HCT116 (cell line): ENCODE results near the gene ENTPD7. TPM values are rescaled to one million over a fixed set of nuclear protein-coding genes. Genes with fewer than 3 reads are reported as not detected.

ENCODE experiments used
- ATAC-seq: fragments of 200-7000 bp; cut with Tn5 transposase; 2 replicates; pipeline ENCODE4 v1.9.1; 2020; ENCODE audit warnings: mild to moderate bottlenecking, moderate library complexity
- BruUV-seq: library from RNA; stranded (reverse); fragments of 400-500 nt; replicated peaks from 2 replicates; lab custom pipeline; 2021; lab: Mats Ljungman, UMichigan
- CTCF ChIA-PET: fragments of 300-600 bp; sonication (Branson Sonifier 250); formaldehyde crosslinking; loops from one replicate; lab custom pipeline; 2021; ENCODE audit warnings: antibody characterized with exemption; lab: Charles Lee
- POLR2A ChIA-PET: fragments of 300-600, 350-600 bp; sonication (Branson Sonifier 250); formaldehyde crosslinking; loops from one replicate; lab custom pipeline; 2021; ENCODE audit warnings: antibody characterized with exemption; lab: Charles Lee
- RAD21 ChIA-PET, 2 experiments: fragments of 300-600 bp; sonication (Branson Sonifier 250); formaldehyde crosslinking; loops; one replicate each; lab custom pipeline; 2023; ENCODE audit warnings: low total read pairs in 2 of 2; ENCODE audit not compliant: uncharacterized antibody in 2 of 2, unreplicated experiment in 2 of 2, low non-redundant PET in 1 of 2; lab: Charles Lee
- DNase-seq: peaks from one replicate; pipeline ENCODE4 v3.0.0-alpha.2; 2010; ENCODE audit warnings: low read depth, low spot score
- H2AFZ ChIP-seq: fragments of 200-600 bp; shearing (Covaris generic), sonication (generic); 2 replicates; pipeline ENCODE4 v1.6.1; 2017; ENCODE audit warnings: low read depth, mixed run types, mixed read lengths, antibody characterized with exemption, low read length; ENCODE audit not compliant: poor library complexity, severe bottlenecking
- H3K27ac ChIP-seq: 2 replicates; pipeline ENCODE4 v1.5.1; 2012; ENCODE audit warnings: low read depth, low read length
- H3K27me3 ChIP-seq: fragments of 200-600 bp; sonication (generic); 2 replicates; pipeline ENCODE4 v1.6.1; 2016; ENCODE audit warnings: mixed run types, low read length, mixed read lengths; ENCODE audit not compliant: insufficient read depth
- H3K36me3 ChIP-seq, 2 experiments: fragments of 200-500 bp in 1 of 2; fragments of 200-600 bp in 1 of 2; sonication (Bioruptor generic) in 1 of 2; sonication (generic) in 1 of 2; 2 replicates each; pipeline versions ENCODE4 v1.5.1 to v1.6.1; 2014 to 2016; ENCODE audit warnings: low read length in 2 of 2, inconsistent platforms in 1 of 2, mixed read lengths in 1 of 2, mixed run types in 1 of 2; ENCODE audit not compliant: insufficient read depth in 2 of 2, control insufficient read depth in 1 of 2
- H3K4me1 ChIP-seq, 2 experiments: fragments of 200-600 bp in 1 of 2; sonication (generic) in 1 of 2; 2 replicates each; pipeline versions ENCODE4 v1.5.1 to v1.6.1; 2012 to 2017; ENCODE audit warnings: low read length in 2 of 2, inconsistent platforms in 1 of 2, mild to moderate bottlenecking in 1 of 2, mixed read lengths in 1 of 2, mixed run types in 1 of 2, moderate library complexity in 1 of 2; ENCODE audit not compliant: insufficient read depth in 2 of 2, control insufficient read depth in 1 of 2
- H3K4me2 ChIP-seq: fragments of 200-600 bp; sonication (generic); 2 replicates; pipeline ENCODE4 v1.6.1; 2017; ENCODE audit warnings: mixed run types, low read length, mixed read lengths
- H3K4me3 ChIP-seq, 2 experiments: fragments of 200-600 bp in 1 of 2; sonication (generic) in 1 of 2; replicated peaks in 1 of 2; 2 replicates each; pipeline ENCODE4 v1.5.1; 2011 to 2016; ENCODE audit warnings: low read length in 2 of 2, control low read depth in 1 of 2, low read depth in 1 of 2, mild to moderate bottlenecking in 1 of 2, mixed read lengths in 1 of 2, mixed run types in 1 of 2
- H3K79me2 ChIP-seq: fragments of 200-600 bp; sonication (generic); 2 replicates; pipeline ENCODE4 v1.6.1; 2017; ENCODE audit warnings: mild to moderate bottlenecking, mixed run types, low read length, moderate library complexity, mixed read lengths; ENCODE audit not compliant: insufficient read depth
- H3K9ac ChIP-seq: fragments of 200-600 bp; sonication (generic); 2 replicates; pipeline ENCODE4 v1.6.1; 2016; ENCODE audit warnings: low read length, mixed read lengths
- H3K9me2 ChIP-seq: fragments of 200-600 bp; sonication (generic), shearing (Covaris generic); 2 replicates; pipeline ENCODE4 v1.6.1; 2017; ENCODE audit warnings: mixed run types, mild to moderate bottlenecking, moderate library complexity; ENCODE audit not compliant: insufficient read depth
- H3K9me3 ChIP-seq, 2 experiments: fragments of 200-500 bp in 1 of 2; fragments of 200-600 bp in 1 of 2; sonication (Bioruptor generic) in 1 of 2; sonication (generic) in 1 of 2; 2 replicates each; pipeline ENCODE4 v1.6.1; 2014 to 2017; ENCODE audit warnings: low read length in 2 of 2, mixed read lengths in 2 of 2, inconsistent platforms in 1 of 2, low read depth in 1 of 2, mild to moderate bottlenecking in 1 of 2, mixed run types in 1 of 2, moderate library complexity in 1 of 2; ENCODE audit not compliant: control insufficient read depth in 1 of 2, insufficient read depth in 1 of 2
- H4K20me1 ChIP-seq: fragments of 200-600 bp; sonication (generic), shearing (Covaris generic); 2 replicates; pipeline ENCODE4 v1.6.1; 2017; ENCODE audit warnings: mixed run types, mild to moderate bottlenecking, moderate library complexity; ENCODE audit not compliant: insufficient read depth
- CBX3 ChIP-seq: IDR thresholded peaks from 2 replicates; pipeline ENCODE4 v1.6.1; 2012; ENCODE audit warnings: low read depth
- CEBPB ChIP-seq: IDR thresholded peaks from 2 replicates; pipeline ENCODE4 v1.6.1; 2012; ENCODE audit warnings: low read depth
- CTCF ChIP-seq, 3 experiments: fragments of 200-600 bp in 1 of 3; sonication (generic) in 1 of 3; IDR thresholded peaks in 2 of 3; conservative IDR thresholded peaks in 1 of 3; 2 replicates each; pipeline ENCODE4 v1.5.1; 2012 to 2017; ENCODE audit warnings: low read depth in 2 of 3, low read length in 2 of 3, antibody characterized with exemption in 1 of 3, borderline replicate concordance in 1 of 3, control low read depth in 1 of 3, mild to moderate bottlenecking in 1 of 3, mixed read lengths in 1 of 3, mixed run types in 1 of 3, moderate library complexity in 1 of 3; ENCODE audit not compliant: insufficient read depth in 1 of 3
- EGR1 ChIP-seq: IDR thresholded peaks from 2 replicates; pipeline ENCODE4 v1.6.1; 2012; ENCODE audit warnings: low read depth
- ELF1 ChIP-seq: IDR thresholded peaks from 2 replicates; pipeline ENCODE4 v1.6.1; 2012; ENCODE audit warnings: low read depth, borderline replicate concordance
- EZH2 ChIP-seq: fragments of 200-600 bp; sonication (generic); IDR thresholded peaks from 2 replicates; pipeline ENCODE4 v1.6.1; 2017; ENCODE audit warnings: antibody characterized with exemption, mixed run types
- EZH2phosphoT487 ChIP-seq: fragments of 200-600 bp; IDR thresholded peaks from 2 replicates; pipeline ENCODE4 v1.6.1; 2018; ENCODE audit warnings: antibody characterized with exemption, borderline replicate concordance
- JUND ChIP-seq: IDR thresholded peaks from 2 replicates; pipeline ENCODE4 v1.6.1; 2012
- POLR2AphosphoS5 ChIP-seq: IDR thresholded peaks from 2 replicates; pipeline ENCODE4 v1.6.1; 2011; ENCODE audit warnings: mild to moderate bottlenecking, low read depth, low read length, moderate library complexity
- RAD21 ChIP-seq: IDR thresholded peaks from 2 replicates; pipeline ENCODE4 v1.6.1; 2012; ENCODE audit warnings: low read depth, mild to moderate bottlenecking
- REST ChIP-seq: IDR thresholded peaks from 2 replicates; pipeline ENCODE4 v1.6.1; 2012; ENCODE audit warnings: low read depth
- SIN3A ChIP-seq: IDR thresholded peaks from 2 replicates; pipeline ENCODE4 v1.6.1; 2012; ENCODE audit warnings: low read depth
- SP1 ChIP-seq: IDR thresholded peaks from 2 replicates; pipeline ENCODE4 v1.6.1; 2012; ENCODE audit warnings: low read depth
- SRF ChIP-seq: IDR thresholded peaks from 2 replicates; pipeline ENCODE4 v1.6.1; 2012; ENCODE audit warnings: low read depth
- TCF7L2 ChIP-seq: IDR thresholded peaks from 2 replicates; pipeline ENCODE4 v1.7.0; 2011; ENCODE audit warnings: borderline replicate concordance, inconsistent platforms; ENCODE audit not compliant: insufficient read depth, insufficient read length; ENCODE audit errors: extremely low read depth
- YY1 ChIP-seq: IDR thresholded peaks from 2 replicates; pipeline ENCODE4 v1.6.1; 2011; ENCODE audit warnings: low read length, low read depth, moderate library complexity, mild to moderate bottlenecking; ENCODE audit not compliant: insufficient replicate concordance; ENCODE audit errors: extremely low read depth
- ZFX ChIP-seq: fragments of 450-650 bp; IDR thresholded peaks from 2 replicates; pipeline ENCODE4 v1.6.1; 2017
- ZNF274 ChIP-seq: fragments of 200-500 bp; sonication (Bioruptor generic); IDR thresholded peaks from 2 replicates; pipeline ENCODE4 v1.6.1; 2014; ENCODE audit warnings: mild to moderate bottlenecking, low read depth, low read length, inconsistent platforms
- intact Hi-C: fragments of 100-400 bp; cut with micrococcal nuclease; formaldehyde crosslinking; loops from 2 replicates; pipeline ENCODE4 v1.10.0; 2022
- total RNA-seq: library from RNA; stranded (reverse); gene quantifications from one replicate; pipeline ENCODE4 v1.2.1, GENCODE V29; 2021; ENCODE audit not compliant: unreplicated experiment

The ENTPD7 gene
- total RNA-seq, 1 experiment from 2014 or later: 12.3 TPM

- TF ChIP-seq CTCF (IDR thresholded peaks at IDR 0.05 in 2 of 3, conservative IDR thresholded peaks at IDR 0.05 in 1 of 3; ENCODE audit: borderline replicate concordance in 1 of 3, insufficient read depth in 1 of 3, low read depth in 2 of 3, low read length in 2 of 3): no peak
- TF ChIP-seq SP1: no peak
- TF ChIP-seq CEBPB: no peak
- TF ChIP-seq EZH2phosphoT487: no peak
- no peak for TF ChIP-seq ELF1
- TF ChIP-seq SRF: no peak
- no peak for TF ChIP-seq SIN3A
- no peak for TF ChIP-seq EGR1
- TF ChIP-seq YY1: no peak
- TF ChIP-seq ZNF274: no peak
Measured at GRCh38 chr10:99678921-99679320, 19.6 kb downstream of the ENTPD7 start (continued).

DNA sequence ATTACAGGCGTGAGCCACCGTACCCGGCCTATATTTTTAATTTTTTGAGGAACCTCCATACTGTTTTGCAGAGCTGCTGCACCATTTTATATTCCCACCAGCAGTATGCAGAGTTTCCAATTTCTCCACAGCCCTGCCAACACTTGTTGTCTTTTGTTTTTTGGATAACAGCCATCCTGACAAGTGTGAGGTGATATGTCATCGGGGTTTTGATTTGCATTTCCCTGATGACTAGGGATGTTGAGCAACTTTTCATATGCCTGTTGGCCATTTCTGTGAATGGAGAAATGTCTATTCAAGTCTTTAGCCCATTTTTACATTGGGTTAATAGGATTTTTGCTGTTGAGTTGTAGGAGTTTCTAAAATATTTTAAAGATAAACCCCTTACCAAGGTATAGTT lies 22.2 kb downstream of the ENTPD7 start:
- Histone ChIP-seq H3K79me2 (no peaks in the 10 kb centered on the region), H4K20me1 (no peaks in the 10 kb centered on the region), H3K9me2 (no peaks in the 10 kb centered on the region), H3K27me3 (no peaks in the 10 kb centered on the region), H3K4me2 (no peak overlapping the region), H3K9me3 (no peaks in the 10 kb centered on the region), H3K27ac (no peak overlapping the region), H3K4me1 (peaks cover 4 to 20% of the 10 kb centered on the region in 2 experiments), H2AFZ (no peak overlapping the region), H3K36me3 (peaks cover 7 to 13% of the 10 kb centered on the region in 2 experiments; a peak in 3 of 4 replicates), H3K9ac (no peak overlapping the region), H3K4me3 (no peak overlapping the region)
- POLR2A ChIA-PET: no interaction called here
- RAD21 ChIA-PET: no interaction called here
- DNase-seq (no peak), ATAC-seq (no peak)
- CTCF ChIA-PET: interaction anchor here (1.1 kb wide), 1 partner anchor 22 kb away, joined by 4 read pairs; the partner anchor contains the start of gene ENTPD7
- no TSS peak for BruUV-seq
- intact Hi-C loops: no loop called here
- TF ChIP-seq JUND (no peak), SP1 (no peak), ELF1 (no peak), REST (no peak), ZNF274 (no peak), EZH2 (no peak), RAD21 (no peak), CBX3 (no peak), TCF7L2 (no peak), SIN3A (no peak), CTCF (IDR thresholded peaks at IDR 0.05 in 2 of 3, conservative IDR thresholded peaks at IDR 0.05 in 1 of 3; ENCODE audit: borderline replicate concordance in 1 of 3, insufficient read depth in 1 of 3, low read depth in 2 of 3, low read length in 2 of 3) (no peak), SRF (no peak), CEBPB (no peak), EGR1 (no peak), EZH2phosphoT487 (no peak), POLR2AphosphoS5 (no peak), ZFX (no peak)
